ENCODE data around the gene NAA80. TPM values are rescaled to one million over a fixed set of nuclear protein-coding genes. Genes with fewer than 3 reads are reported as not detected.

The NAA80 gene
- total RNA-seq, 4 donors from 2014 or later: 12.4 to 19.4 (median 15.1) TPM

DNA sequence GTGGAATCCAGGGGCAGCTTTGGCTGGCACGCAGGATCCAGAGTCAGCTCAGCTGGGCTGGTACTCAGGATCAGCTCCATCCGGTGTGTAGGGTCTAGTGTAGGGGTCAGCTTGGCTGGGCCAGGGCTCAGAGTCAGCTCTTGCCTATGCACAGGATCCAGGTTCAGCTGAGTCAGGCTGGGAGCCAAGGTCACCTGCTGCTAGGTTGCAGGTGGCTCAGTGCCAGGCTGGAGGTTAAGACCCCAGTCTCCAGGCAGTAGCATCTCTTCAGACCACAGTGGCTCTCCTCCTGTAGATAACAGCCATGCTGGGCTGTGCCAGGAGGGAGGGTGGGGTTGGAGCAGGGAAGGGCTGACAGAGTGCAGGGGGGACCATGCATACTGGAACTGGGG, 1.8 kb downstream of the NAA80 start:
- intact Hi-C loops (cut with DNase I; ENCODE audit: low total_unique reads): no loop called here
- TF ChIP-seq POLR2A (IDR thresholded peaks at IDR 0.05): no peak
- TF ChIP-seq, protein P1, sequence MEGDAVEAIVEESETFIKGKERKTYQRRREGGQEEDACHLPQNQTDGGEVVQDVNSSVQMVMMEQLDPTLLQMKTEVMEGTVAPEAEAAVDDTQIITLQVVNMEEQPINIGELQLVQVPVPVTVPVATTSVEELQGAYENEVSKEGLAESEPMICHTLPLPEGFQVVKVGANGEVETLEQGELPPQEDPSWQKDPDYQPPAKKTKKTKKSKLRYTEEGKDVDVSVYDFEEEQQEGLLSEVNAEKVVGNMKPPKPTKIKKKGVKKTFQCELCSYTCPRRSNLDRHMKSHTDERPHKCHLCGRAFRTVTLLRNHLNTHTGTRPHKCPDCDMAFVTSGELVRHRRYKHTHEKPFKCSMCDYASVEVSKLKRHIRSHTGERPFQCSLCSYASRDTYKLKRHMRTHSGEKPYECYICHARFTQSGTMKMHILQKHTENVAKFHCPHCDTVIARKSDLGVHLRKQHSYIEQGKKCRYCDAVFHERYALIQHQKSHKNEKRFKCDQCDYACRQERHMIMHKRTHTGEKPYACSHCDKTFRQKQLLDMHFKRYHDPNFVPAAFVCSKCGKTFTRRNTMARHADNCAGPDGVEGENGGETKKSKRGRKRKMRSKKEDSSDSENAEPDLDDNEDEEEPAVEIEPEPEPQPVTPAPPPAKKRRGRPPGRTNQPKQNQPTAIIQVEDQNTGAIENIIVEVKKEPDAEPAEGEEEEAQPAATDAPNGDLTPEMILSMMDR (IDR thresholded peaks at IDR 0.05): no peak
- no peak overlapping the region for H3K4me3 ChIP-seq (ENCODE audit: low read depth, poor library complexity, severe bottlenecking)
- no peak for DNase-seq (ENCODE audit: low spot score in 2 of 2)
- 83% methylated on average over 2 of the region's 2 CpGs; no CpG with 5 or more reads in 1 of the 2 donors for WGBS, 2 donors

DNA sequence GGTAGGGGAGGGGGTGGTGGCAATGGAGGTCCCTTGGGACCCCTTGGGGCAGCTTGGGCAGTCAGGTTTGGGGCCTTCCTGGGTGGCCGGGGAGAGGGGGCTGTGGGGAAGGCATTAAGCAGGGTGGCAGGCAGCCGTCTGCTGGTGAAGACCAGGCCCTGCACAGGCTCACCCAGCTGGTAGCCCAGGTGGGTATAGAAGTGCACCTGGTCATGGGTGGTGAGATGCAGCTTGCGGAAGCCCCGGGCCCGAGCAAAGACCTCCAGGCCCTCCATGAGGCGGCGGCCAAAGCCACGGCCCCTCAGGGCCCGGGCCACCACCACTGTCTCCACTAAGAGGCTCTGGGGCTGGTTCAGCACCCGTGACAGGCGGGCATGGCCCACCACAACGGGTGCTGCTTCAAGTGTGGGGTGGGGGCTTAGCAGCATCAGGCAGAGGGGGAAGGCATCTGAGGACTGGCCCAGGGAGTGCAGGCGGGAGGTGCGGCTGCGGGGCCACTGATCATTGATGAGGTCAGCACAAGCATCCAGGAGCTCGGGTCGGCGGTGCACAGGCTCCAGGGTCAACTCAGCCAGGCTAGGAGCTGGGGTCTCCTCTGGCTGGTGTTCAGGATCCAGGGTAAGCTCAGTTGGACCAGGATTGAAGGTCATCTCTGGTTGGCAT, 2.4 kb downstream of the NAA80 start:
- no peak for TF ChIP-seq POLR2A (IDR thresholded peaks at IDR 0.05)
- TF ChIP-seq, protein P1 (IDR thresholded peaks at IDR 0.05): no peak
- no peak for DNase-seq (ENCODE audit: low spot score in 2 of 2)
- intact Hi-C loops (cut with DNase I; ENCODE audit: low total_unique reads): no loop called here
- no peak overlapping the region for H3K4me3 ChIP-seq (ENCODE audit: low read depth, poor library complexity, severe bottlenecking)
- WGBS, 2 donors: 83 to 89% methylated on average over 7 to 15 of the region's 18 CpGs

DNA sequence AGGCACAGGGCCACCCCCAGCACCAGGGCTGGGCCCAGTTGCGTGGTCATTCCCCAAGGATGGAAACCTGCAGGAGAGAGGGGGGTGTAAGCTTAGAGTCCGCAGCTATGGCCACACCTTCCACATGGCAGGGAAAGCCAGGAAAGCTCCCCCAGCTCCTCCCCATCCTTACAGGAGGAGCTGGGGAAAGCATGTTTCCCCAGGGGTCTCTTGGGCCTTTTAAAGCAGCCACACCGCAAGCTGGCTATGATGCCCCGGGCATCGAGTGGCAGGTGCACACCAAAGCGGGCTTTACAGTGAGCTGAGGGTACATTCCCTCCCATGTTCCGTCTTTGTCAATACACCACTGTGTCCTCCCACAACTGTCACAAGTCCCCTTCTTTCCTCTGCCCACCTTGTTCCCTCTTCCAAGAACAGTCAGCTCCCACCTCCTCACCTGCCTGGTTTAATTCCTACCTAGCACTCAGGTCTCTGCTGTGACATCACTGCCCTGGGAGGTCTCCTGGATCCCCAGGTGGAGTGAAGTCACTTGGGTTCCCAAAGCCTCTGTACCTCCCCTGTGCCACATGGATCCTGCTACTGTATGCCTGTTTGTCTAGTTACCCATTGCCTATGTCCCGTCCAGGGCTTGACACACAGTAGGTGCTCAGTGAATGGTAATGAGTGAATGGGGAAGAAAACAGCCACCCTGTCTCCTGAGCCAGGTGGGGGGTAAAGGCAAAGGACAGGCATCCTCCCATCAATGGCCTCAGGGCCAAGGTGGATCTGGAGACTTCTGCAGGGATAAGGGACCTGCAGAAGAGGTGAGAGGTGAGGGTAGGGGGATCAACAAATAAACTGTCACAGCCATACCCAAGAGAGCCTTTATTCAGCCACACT, 3.4 kb downstream of the NAA80 start:
- TF ChIP-seq, protein P1 (IDR thresholded peaks at IDR 0.05): no peak
- TF ChIP-seq POLR2A (IDR thresholded peaks at IDR 0.05): no peak
- 86 to 90% methylated on average over 8 of the region's 8 CpGs for WGBS, 2 donors
- DNase-seq (ENCODE audit: low spot score in 2 of 2): no peak
- no peak overlapping the region for H3K4me3 ChIP-seq (ENCODE audit: low read depth, poor library complexity, severe bottlenecking)
- intact Hi-C loops (cut with DNase I; ENCODE audit: low total_unique reads): no loop called here

DNA sequence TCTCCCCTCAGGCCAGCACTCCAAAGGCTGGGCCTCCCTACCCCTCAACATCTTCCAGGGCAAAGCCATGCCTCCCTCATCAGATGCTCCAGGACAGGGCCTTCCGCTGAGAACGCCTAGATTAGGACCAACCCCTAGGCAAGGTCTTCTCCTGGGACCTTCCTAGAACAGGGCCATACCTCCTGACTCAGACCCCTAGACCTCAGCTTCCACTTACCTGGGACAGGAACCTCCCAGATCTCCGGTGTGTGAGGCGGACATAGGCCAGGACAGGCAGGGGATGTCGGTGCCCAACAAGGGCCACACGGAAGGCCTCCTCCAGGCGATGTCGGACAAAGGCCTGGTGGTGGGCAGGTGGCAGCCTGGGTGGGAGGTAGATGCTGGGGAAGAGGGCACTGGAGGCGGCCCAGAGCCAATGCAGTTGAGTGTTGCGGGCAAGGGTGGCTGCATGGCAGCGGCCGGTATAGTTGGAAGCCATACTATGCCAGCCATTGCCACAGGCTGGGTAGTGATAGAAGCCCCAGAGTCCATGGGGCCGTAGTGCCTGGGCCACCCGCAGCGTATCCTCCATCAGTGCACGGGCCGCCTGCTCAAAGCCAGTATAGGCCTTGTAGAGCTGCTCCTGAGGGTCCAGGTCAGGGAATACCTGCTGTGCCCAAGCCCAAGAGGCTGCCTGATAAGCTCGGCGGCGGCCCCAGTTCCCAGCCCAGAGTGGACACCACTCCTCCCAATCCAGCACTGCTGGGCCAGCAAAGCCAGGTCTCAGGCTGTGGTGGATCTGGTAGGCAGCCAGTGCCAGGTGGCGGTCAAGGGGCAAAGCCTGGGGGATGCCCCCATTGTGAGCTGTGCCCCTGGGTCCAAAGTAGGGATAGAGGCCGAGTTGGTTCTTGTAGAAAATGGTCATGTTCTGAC, 4.5 kb downstream of the NAA80 start:
- H3K4me3 ChIP-seq (ENCODE audit: low read depth, poor library complexity, severe bottlenecking): no peak overlapping the region
- TF ChIP-seq, protein P1 (IDR thresholded peaks at IDR 0.05): no peak
- no peak for TF ChIP-seq POLR2A (IDR thresholded peaks at IDR 0.05)
- intact Hi-C loops (cut with DNase I; ENCODE audit: low total_unique reads): no loop called here
- 92% methylated on average over 11 to 18 of the region's 22 CpGs for WGBS, 2 donors
- no peak for DNase-seq (ENCODE audit: low spot score in 2 of 2)

DNA sequence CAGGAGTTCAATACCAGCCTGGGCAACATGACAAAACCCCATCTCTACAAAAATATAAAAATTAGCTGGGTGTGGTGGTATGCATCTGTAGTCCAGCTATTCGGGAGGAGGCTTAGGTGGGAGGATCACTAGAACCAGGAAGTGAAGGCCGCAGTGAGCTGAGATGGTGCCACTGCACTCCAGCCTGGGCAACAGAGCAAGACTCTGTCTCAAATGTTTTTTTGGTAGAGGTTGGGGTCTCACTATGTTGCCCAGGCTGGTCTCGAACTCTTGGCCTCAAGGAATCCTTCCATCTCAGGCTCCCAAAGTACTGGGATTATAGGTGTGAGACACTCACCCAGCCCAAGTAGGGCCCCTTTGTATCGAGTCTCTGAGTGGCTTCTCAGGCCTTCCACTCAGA, 5.1 kb downstream of the NAA80 start:
- intact Hi-C loops (cut with DNase I; ENCODE audit: low total_unique reads): no loop called here
- no peak for DNase-seq (ENCODE audit: low spot score in 2 of 2)
- no peak overlapping the region for H3K4me3 ChIP-seq (ENCODE audit: low read depth, poor library complexity, severe bottlenecking)
- WGBS, 2 donors: 83 to 89% methylated on average over 4 of the region's 4 CpGs
- no peak for TF ChIP-seq POLR2A (IDR thresholded peaks at IDR 0.05)
- TF ChIP-seq, protein P1 (IDR thresholded peaks at IDR 0.05): no peak

Data from lower leg skin (tissue), 4 donors.